ENCODE results near the gene SPECC1. TPM values are rescaled to one million over a fixed set of nuclear protein-coding genes. Genes with fewer than 3 reads are reported as not detected.
A peak's percentile ranks its signal among the peaks of the same experiment; 100 is the strongest.

SPECC1 gene
- total and polyA plus RNA-seq, 2 of the 13 experiments (the other 11 are each of a cell fraction or from before 2014, with no cell fraction given), result 2.3 to 6.9 TPM

DNA sequence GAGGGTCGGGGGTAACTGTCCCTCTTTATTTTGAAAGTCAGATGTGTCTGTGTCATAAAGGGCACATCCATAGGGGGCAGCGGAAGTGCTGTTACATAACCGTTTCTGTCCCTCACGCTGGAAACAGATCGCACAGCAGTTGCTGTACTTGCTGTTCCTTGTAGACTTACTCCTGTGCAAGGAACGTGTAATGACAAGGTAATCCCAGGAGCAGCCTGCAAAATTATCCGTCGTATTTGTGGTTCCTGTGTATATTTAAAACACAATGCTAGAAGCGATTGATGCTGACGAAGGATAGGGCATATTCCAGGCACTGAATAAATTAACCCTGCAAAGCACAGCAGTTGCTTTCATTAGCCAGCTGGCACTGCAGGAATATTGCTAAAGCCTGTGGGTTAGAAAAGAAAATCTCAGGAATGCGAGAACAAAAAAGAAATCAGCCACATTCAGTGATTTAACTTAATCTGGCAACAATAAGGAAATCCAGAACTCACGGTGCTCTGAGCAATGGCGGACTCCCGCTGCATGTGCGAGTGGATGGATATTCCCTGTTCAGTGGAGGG lies 76.2 kb downstream of the SPECC1 start:
- in situ Hi-C loops (cut with HindIII; ENCODE audit: extremely low pct_ligation_motif_present, low pct_unique_long_range_greater_than_20kb) (no loop called here), intact Hi-C loops (cut with micrococcal nuclease; ENCODE audit: unreplicated experiment) (no loop called here)
- no peak overlapping the region for H3K4me3 ChIP-seq (replicated peaks in 1 of 3; ENCODE audit: insufficient read depth in 1 of 3, low read depth in 2 of 3, low read length in 3 of 3)
- no TSS peak for BruUV-seq (replicated peaks)
- H3K9me3 ChIP-seq (ENCODE audit: low read length), result no peaks in the 10 kb centered on the region
- ATAC-seq (no peak), FAIRE-seq (no peak), DNase-seq (ENCODE audit: low spot score) (no peak)
- no peak overlapping the region for H2AFZ ChIP-seq (ENCODE audit: low read length)
- POLR2A ChIA-PET, result no interaction called here
- H3K79me2 ChIP-seq (ENCODE audit: insufficient read depth, low read length), result no peaks in the 10 kb centered on the region
- H3K4me1 ChIP-seq (ENCODE audit: insufficient read depth, low read length), result no peaks in the 10 kb centered on the region
- CTCF ChIA-PET (ENCODE audit: low intra/inter-chr PET ratio, low total read pairs), result no interaction called here
- H4K20me1 ChIP-seq (ENCODE audit: insufficient read depth, low read length), result no peaks in the 10 kb centered on the region
- H3K4me2 ChIP-seq (ENCODE audit: low read depth, low read length), result no peak overlapping the region
- H3K36me3 ChIP-seq (replicated peaks in 1 of 2; ENCODE audit: control insufficient read depth in 1 of 2, insufficient read depth in 2 of 2, low read length in 2 of 2), result no peaks in the 10 kb centered on the region
- TF ChIP-seq ZSCAN29 (CRISPR knock-in tag; conservative IDR thresholded peaks at IDR 0.05), result no peak
- 60% methylated on average over 14 of the region's 15 CpGs for WGBS (ENCODE audit: low lambda C conversion rate)
- H3K27ac ChIP-seq (ENCODE audit: extremely low read length, insufficient read depth, low read length), result no peak overlapping the region
- peaks cover 2 to 24% of the 10 kb centered on the region in 2 experiments; a peak in 4 of 5 replicates for H3K27me3 ChIP-seq (ENCODE audit: control insufficient read depth in 1 of 2, insufficient read depth in 2 of 2, low read length in 2 of 2)
- H3K9ac ChIP-seq (ENCODE audit: insufficient read depth, low read depth, low read length), result no peak overlapping the region

GRCh38 chr17:20086416-20087076 lies 77.4 kb downstream of the SPECC1 start:
- ATAC-seq (peak; percentile 48; the same call in 2 of the 3 replicates), DNase-seq (ENCODE audit: low spot score) (no peak), FAIRE-seq (no peak)
- BruUV-seq (replicated peaks), result no TSS peak
- Histone ChIP-seq H3K27me3 (ENCODE audit: control insufficient read depth in 1 of 2, insufficient read depth in 2 of 2, low read length in 2 of 2) (peaks cover 3 to 12% of the 10 kb centered on the region in 2 experiments; a peak in 4 of 5 replicates), H3K79me2 (ENCODE audit: insufficient read depth, low read length) (no peaks in the 10 kb centered on the region), H3K4me1 (ENCODE audit: insufficient read depth, low read length) (no peaks in the 10 kb centered on the region), H3K4me2 (ENCODE audit: low read depth, low read length) (no peak overlapping the region), H2AFZ (ENCODE audit: low read length) (no peak overlapping the region), H3K36me3 (replicated peaks in 1 of 2; ENCODE audit: control insufficient read depth in 1 of 2, insufficient read depth in 2 of 2, low read length in 2 of 2) (no peaks in the 10 kb centered on the region), H3K9ac (ENCODE audit: insufficient read depth, low read depth, low read length) (no peak overlapping the region), H4K20me1 (ENCODE audit: insufficient read depth, low read length) (no peaks in the 10 kb centered on the region), H3K4me3 (replicated peaks in 1 of 3; ENCODE audit: insufficient read depth in 1 of 3, low read depth in 2 of 3, low read length in 3 of 3) (no peak overlapping the region), H3K9me3 (ENCODE audit: low read length) (no peaks in the 10 kb centered on the region), H3K27ac (ENCODE audit: extremely low read length, insufficient read depth, low read length) (no peak overlapping the region)
- intact Hi-C loops (cut with micrococcal nuclease; ENCODE audit: unreplicated experiment) (no loop called here), in situ Hi-C loops (cut with HindIII; ENCODE audit: extremely low pct_ligation_motif_present, low pct_unique_long_range_greater_than_20kb) (no loop called here)
- ChIA-PET POLR2A (no interaction called here), CTCF (ENCODE audit: low intra/inter-chr PET ratio, low total read pairs) (no interaction called here)
- 25% methylated on average over 7 of the region's 7 CpGs for WGBS (ENCODE audit: low lambda C conversion rate)
- TF ChIP-seq, protein P1, sequence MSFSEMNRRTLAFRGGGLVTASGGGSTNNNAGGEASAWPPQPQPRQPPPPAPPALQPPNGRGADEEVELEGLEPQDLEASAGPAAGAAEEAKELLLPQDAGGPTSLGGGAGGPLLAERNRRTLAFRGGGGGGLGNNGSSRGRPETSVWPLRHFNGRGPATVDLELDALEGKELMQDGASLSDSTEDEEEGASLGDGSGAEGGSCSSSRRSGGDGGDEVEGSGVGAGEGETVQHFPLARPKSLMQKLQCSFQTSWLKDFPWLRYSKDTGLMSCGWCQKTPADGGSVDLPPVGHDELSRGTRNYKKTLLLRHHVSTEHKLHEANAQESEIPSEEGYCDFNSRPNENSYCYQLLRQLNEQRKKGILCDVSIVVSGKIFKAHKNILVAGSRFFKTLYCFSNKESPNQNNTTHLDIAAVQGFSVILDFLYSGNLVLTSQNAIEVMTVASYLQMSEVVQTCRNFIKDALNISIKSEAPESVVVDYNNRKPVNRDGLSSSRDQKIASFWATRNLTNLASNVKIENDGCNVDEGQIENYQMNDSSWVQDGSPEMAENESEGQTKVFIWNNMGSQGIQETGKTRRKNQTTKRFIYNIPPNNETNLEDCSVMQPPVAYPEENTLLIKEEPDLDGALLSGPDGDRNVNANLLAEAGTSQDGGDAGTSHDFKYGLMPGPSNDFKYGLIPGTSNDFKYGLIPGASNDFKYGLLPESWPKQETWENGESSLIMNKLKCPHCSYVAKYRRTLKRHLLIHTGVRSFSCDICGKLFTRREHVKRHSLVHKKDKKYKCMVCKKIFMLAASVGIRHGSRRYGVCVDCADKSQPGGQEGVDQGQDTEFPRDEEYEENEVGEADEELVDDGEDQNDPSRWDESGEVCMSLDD (CRISPR knock-in tag; IDR thresholded peaks at IDR 0.05; ENCODE audit: borderline replicate concordance), result no peak
- TF ChIP-seq EHMT2 (IDR thresholded peaks at IDR 0.05; ENCODE audit: borderline replicate concordance, low read depth, low read length) (no peak), HMG20A (CRISPR knock-in tag; IDR thresholded peaks at IDR 0.05; ENCODE audit: borderline replicate concordance) (no peak), ZNF557 (CRISPR knock-in tag; IDR thresholded peaks at IDR 0.05) (no peak), ZNF740 (CRISPR knock-in tag; IDR thresholded peaks at IDR 0.05) (no peak), TAF1 (CRISPR knock-in tag; IDR thresholded peaks at IDR 0.05) (no peak)
- TF ChIP-seq, protein P2, sequence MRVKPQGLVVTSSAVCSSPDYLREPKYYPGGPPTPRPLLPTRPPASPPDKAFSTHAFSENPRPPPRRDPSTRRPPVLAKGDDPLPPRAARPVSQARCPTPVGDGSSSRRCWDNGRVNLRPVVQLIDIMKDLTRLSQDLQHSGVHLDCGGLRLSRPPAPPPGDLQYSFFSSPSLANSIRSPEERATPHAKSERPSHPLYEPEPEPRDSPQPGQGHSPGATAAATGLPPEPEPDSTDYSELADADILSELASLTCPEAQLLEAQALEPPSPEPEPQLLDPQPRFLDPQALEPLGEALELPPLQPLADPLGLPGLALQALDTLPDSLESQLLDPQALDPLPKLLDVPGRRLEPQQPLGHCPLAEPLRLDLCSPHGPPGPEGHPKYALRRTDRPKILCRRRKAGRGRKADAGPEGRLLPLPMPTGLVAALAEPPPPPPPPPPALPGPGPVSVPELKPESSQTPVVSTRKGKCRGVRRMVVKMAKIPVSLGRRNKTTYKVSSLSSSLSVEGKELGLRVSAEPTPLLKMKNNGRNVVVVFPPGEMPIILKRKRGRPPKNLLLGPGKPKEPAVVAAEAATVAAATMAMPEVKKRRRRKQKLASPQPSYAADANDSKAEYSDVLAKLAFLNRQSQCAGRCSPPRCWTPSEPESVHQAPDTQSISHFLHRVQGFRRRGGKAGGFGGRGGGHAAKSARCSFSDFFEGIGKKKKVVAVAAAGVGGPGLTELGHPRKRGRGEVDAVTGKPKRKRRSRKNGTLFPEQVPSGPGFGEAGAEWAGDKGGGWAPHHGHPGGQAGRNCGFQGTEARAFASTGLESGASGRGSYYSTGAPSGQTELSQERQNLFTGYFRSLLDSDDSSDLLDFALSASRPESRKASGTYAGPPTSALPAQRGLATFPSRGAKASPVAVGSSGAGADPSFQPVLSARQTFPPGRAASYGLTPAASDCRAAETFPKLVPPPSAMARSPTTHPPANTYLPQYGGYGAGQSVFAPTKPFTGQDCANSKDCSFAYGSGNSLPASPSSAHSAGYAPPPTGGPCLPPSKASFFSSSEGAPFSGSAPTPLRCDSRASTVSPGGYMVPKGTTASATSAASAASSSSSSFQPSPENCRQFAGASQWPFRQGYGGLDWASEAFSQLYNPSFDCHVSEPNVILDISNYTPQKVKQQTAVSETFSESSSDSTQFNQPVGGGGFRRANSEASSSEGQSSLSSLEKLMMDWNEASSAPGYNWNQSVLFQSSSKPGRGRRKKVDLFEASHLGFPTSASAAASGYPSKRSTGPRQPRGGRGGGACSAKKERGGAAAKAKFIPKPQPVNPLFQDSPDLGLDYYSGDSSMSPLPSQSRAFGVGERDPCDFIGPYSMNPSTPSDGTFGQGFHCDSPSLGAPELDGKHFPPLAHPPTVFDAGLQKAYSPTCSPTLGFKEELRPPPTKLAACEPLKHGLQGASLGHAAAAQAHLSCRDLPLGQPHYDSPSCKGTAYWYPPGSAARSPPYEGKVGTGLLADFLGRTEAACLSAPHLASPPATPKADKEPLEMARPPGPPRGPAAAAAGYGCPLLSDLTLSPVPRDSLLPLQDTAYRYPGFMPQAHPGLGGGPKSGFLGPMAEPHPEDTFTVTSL (CRISPR knock-in tag; IDR thresholded peaks at IDR 0.05; ENCODE audit: borderline replicate concordance), result no peak
